GM19025 (cell line): ENCODE data around the gene RNASE2.
"Not testable (repeated sequence)": the region's sequence is repeated elsewhere in the genome, so short reads cannot be mapped to it uniquely, and the experiment has no call there.

Experiments used
- ATAC-seq: cut with Tn5 transposase; IDR thresholded peaks from one replicate; pipeline ENCODE4 v1.9.1; 2021; ENCODE audit warnings: mild to moderate bottlenecking, low read depth, moderate library complexity; ENCODE audit not compliant: unreplicated experiment

The RNASE2 gene

GRCh38 chr14:20954736-20955537 lies at the start of gene RNASE2:
TSS of gene RNASE2 (plus strand) at chr14:20955487. CDS start at chr14:20955772, 285 bp downstream.
- ATAC-seq, result not testable (repeated sequence)

GRCh38 chr14:20905676-20906075 lies 49.6 kb upstream of the RNASE2 start:
- no peak for ATAC-seq

GRCh38 chr14:20907214-20907613 lies 48.1 kb upstream of the RNASE2 start:
- ATAC-seq, result no peak

- ATAC-seq, result not testable (repeated sequence)
Measured at GRCh38 chr14:20910822-20911221, 44.5 kb upstream of the RNASE2 start.

- not testable (repeated sequence) for ATAC-seq
Measured at GRCh38 chr14:20919038-20919756, 36.1 kb upstream of the RNASE2 start.

GRCh38 chr14:20923766-20924297 lies 31.5 kb upstream of the RNASE2 start:
- not testable (repeated sequence) for ATAC-seq

- ATAC-seq, result no peak
Measured at GRCh38 chr14:20934148-20934762, 21.0 kb upstream of the RNASE2 start.

- no peak for ATAC-seq
Measured at GRCh38 chr14:20935303-20935984, 19.8 kb upstream of the RNASE2 start.

GRCh38 chr14:20945146-20945545 lies 10.1 kb upstream of the RNASE2 start:
- ATAC-seq, result not testable (repeated sequence)

GRCh38 chr14:20946707-20947106 lies 8.6 kb upstream of the RNASE2 start:
- not testable (repeated sequence) for ATAC-seq

GRCh38 chr14:20955538-20955873 lies 219 bp downstream of the RNASE2 start:
- not testable (repeated sequence) for ATAC-seq

- no peak for ATAC-seq
Measured at GRCh38 chr14:20956376-20956976, 1.2 kb downstream of the RNASE2 start.

- ATAC-seq, result not testable (repeated sequence)
Measured at GRCh38 chr14:20958946-20959345, 3.7 kb downstream of the RNASE2 start.

- no peak for ATAC-seq
Measured at GRCh38 chr14:20969336-20969735, 14.0 kb downstream of the RNASE2 start.

GRCh38 chr14:20970647-20970982 lies 15.3 kb downstream of the RNASE2 start:
- peak; percentile 11 for ATAC-seq

- peak; percentile 89 for ATAC-seq
Measured at GRCh38 chr14:20970983-20971704, 15.9 kb downstream of the RNASE2 start.

GRCh38 chr14:20971705-20972021 lies 16.4 kb downstream of the RNASE2 start:
- no peak for ATAC-seq

GRCh38 chr14:20973501-20973900 lies 18.2 kb downstream of the RNASE2 start:
- ATAC-seq, result no peak

GRCh38 chr14:20976291-20976690 lies 21.0 kb downstream of the RNASE2 start:
- ATAC-seq, result no peak

GRCh38 chr14:20978687-20979086 lies 23.4 kb downstream of the RNASE2 start:
- ATAC-seq, result no peak
